Measurements from ENCODE around the gene NOTO. TPM values are rescaled to one million over a fixed set of nuclear protein-coding genes. Genes with fewer than 3 reads are reported as not detected.
A peak's percentile ranks its signal among the peaks of the same experiment; 100 is the strongest.
"Not testable (repeated sequence)": the region's sequence is repeated elsewhere in the genome, so short reads cannot be mapped to it uniquely, and the experiment has no call there.

The NOTO gene
- polyA plus RNA-seq, 3 donors from 2014 or later = not detected

DNA sequence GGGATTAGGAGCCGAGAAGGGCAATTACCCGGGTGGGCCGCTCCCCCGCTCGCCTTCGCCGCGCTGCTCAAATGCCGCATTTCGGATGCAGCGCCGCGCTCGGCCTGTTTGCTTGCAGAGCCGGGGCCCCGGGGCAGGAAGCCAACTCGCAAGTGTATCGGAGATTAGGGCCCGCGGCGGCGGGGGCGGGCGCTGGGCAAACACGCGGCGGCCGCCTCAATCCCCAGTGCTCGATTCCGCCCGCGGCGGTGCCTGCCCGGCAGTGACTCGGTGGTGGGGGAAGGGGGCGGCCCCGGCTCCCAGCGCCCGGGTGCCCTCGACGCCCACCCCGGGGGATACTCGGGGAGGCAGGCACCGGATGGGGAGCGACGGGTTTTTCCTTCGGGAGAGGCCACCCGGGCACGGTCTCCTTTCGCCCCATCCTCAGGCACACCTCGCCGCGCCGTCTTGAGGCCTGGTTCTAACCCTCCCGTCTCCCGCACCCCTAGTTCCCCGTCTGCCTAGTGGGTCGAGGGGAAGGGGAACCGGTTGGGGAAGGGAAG, 26.6 kb upstream of the NOTO start:
- H3K4me1 Mint-ChIP-seq = peaks cover 13 to 16% of the 10 kb centered on the region in 2 donors
- H3K36me3 Mint-ChIP-seq = no peaks in the 10 kb centered on the region
- no peaks in the 10 kb centered on the region for H3K9me3 Mint-ChIP-seq
- H3K27me3 Mint-ChIP-seq (ENCODE audit: low read depth in 3 of 3) = peaks cover 6 to 11% (median 7%) of the 10 kb centered on the region in 3 donors
- DNase-seq = peak; percentile 67 to 73 (median 71)
- H3K27ac Mint-ChIP-seq = peak overlapping the region in 1 of 6 donors; percentile 48
- peak overlapping the region; percentile 84 to 94 (median 90) for H3K4me3 Mint-ChIP-seq

DNA sequence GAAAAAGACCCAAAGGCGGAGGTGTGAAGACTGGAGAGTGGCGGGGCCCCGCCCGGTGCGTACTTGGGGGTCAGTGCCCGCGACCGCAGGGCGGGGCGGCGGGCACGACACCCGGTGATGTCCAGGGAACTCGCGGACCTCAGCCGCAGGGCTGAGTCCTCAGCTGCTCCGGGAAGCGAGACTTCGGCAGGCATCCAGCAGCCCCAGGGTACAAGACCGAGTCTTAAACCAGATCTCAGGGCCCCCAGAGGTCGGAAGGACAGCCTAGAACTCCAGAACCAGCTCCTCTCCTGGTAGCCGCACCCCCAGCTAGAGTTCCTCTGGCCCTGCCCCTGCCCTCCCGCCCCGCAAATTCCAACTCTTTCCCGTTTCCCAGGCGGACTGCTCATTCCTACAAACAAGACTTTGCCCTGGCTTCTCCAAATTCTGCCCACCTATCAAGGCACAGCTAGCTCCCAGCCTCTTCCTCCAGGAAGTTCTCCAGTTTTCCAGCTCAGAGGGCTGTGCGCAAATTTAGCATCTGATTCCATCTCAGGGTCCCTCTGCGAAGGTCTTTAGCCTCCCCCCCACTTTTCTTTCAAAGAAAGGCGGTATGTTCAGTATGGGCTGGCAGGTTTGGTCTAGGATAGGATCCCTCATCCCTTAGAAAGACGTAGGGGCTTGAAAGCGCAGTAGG, 26.0 kb upstream of the NOTO start:
- Mint-ChIP-seq H3K4me3 (peak overlapping the region; percentile 84 to 94 (median 90)), H3K27me3 (ENCODE audit: low read depth in 3 of 3) (peaks cover 6 to 13% (median 8%) of the 10 kb centered on the region in 3 donors), H3K9me3 (no peaks in the 10 kb centered on the region), H3K36me3 (no peaks in the 10 kb centered on the region), H3K4me1 (peaks cover 13 to 16% of the 10 kb centered on the region in 2 donors), H3K27ac (peak overlapping the region in 4 of 6 donors; percentile 41 to 73 (median 60))
- DNase-seq = peak in 1 of 3 donors; percentile 15

DNA sequence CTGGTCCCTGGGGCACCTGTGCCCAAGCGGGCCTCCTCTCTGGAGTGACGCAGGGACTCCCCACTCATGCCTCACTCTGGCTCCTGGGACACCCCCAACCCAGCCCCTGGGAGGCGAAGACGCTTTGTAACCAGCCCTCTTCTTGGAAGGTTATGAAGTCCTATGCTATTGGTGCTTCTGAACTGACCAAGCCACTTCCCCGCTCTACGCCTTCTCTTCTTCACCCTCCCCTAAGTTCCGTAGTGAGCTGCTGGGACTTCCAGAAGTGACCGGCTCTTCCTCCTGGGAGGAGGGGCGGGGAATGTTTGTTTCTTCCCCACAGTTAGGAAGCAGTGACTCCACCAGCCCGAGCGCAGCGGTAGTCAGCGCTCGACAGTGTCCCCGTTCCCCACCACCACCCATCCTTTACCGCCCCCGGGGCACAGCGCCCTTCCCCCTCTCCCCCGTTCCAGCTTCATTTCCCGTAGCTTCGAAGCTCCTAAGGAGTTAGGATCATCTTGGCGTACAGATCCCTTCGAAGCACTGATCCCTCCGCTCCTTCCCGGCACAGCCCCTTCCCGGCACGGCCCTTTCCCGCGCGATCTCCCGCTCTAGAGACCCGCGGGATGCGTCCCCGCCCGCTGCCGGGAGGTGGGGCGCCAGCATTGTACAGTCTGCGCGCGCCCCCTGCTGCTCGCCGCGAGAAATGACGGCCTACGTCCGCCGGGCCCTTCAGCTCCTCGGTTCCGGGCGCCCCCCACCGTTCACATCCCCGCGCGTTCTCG, 25.3 kb upstream of the NOTO start:
- Mint-ChIP-seq H3K36me3 (no peaks in the 10 kb centered on the region), H3K9me3 (no peaks in the 10 kb centered on the region), H3K27me3 (ENCODE audit: low read depth in 3 of 3) (peaks cover 6 to 14% (median 9%) of the 10 kb centered on the region in 3 donors)

DNA sequence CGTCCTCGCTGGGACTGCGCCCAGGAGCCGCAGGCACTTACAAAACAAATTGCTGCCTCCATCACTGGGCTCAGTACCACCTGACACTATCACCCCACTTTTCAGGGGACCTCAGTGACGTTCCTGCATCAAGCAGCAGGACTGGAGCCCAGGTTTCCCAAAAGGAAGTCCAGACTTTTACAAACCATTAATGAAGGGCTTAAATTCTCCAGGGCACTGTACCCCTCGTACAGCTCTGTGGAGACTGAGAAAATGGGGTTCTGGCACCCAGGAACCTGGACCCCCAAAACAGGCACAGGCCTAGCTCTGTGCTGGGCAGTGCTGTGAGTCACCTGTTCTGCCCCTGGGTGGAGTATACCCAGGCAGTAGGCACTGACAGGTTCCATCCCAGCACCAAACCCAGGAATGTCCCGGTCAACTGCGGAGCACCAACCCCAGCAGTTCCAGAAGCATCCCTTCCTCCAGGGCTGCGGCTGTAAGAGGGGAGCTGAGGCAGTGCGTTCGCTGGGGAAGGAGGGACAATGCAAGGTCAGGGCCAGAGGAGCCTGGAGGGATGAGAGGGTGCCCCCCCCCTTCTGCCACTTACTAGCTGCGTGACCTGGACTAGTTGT, 24.6 kb upstream of the NOTO start:
- Mint-ChIP-seq H3K4me1 (peaks cover 13 to 16% of the 10 kb centered on the region in 2 donors), H3K4me3 (peak overlapping the region; percentile 84 to 94 (median 90)), H3K9me3 (no peaks in the 10 kb centered on the region), H3K27ac (peak overlapping the region in 1 of 6 donors; percentile 14), H3K36me3 (no peaks in the 10 kb centered on the region), H3K27me3 (ENCODE audit: low read depth in 3 of 3) (peaks cover 6 to 14% (median 9%) of the 10 kb centered on the region in 3 donors)
- no peak for DNase-seq

More for the DNA sequence above, 25.3 kb upstream of the NOTO start:
- DNase-seq = peak; percentile 84 to 88 (median 87)
- Mint-ChIP-seq H3K4me3 (peak overlapping the region; percentile 84 to 94 (median 90)), H3K4me1 (peaks cover 13 to 16% of the 10 kb centered on the region in 2 donors), H3K27ac (peak overlapping the region in 4 of 6 donors; percentile 14 to 73 (median 46))

DNA sequence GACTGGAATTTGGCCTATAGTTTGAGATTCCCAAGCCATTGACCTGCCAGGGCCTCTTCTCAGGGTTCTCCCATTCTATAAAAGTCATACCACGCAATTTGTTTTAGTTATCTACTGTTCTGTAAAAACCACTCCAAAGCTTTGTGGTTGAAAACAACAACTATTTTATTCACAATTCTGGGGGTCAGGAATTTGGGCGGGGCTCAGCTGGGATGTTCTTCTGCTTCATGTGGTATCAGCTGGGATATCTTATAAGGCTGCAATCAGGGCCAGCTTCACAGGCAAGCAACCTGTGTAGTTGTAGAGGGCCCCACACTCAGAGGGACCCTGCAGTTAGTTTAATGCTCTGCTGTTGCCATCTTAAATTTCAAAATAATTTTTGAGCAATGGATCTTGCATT, 16.4 kb upstream of the NOTO start:
- no peak for DNase-seq
- no peak overlapping the region for H3K27ac Mint-ChIP-seq
- H3K4me3 Mint-ChIP-seq = no peak overlapping the region
- no peaks in the 10 kb centered on the region for H3K4me1 Mint-ChIP-seq
- peaks cover 5 to 10% (median 6%) of the 10 kb centered on the region in 3 donors for H3K27me3 Mint-ChIP-seq (ENCODE audit: low read depth in 3 of 3)
- peaks cover 0 to 4% (median 0%) of the 10 kb centered on the region in 3 donors for H3K36me3 Mint-ChIP-seq
- no peaks in the 10 kb centered on the region for H3K9me3 Mint-ChIP-seq

DNA sequence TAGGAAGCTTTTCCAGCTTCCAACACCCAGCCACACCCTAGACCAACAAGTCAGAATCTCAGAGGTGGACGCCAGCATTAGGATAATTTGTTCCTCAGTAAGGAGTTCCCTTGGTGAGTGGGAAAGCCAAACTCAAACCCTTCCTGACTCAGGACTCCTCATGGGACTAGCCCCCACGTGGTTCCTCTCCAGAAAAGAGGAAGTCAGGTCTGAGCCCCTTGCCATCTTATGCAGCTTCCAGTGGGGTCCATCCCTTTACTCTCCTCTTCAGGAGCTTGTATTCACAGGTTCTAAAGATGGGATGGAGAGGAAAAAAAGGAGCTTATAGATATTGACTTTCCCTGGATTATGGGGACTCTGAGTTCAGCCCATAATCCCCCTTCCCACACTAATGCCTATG, 14.8 kb upstream of the NOTO start:
- peaks cover 0 to 4% (median 0%) of the 10 kb centered on the region in 3 donors for H3K36me3 Mint-ChIP-seq
- peaks cover 3 to 6% (median 6%) of the 10 kb centered on the region in 3 donors for H3K27me3 Mint-ChIP-seq (ENCODE audit: low read depth in 3 of 3)
- no peaks in the 10 kb centered on the region for H3K4me1 Mint-ChIP-seq
- DNase-seq = no peak
- H3K9me3 Mint-ChIP-seq = no peaks in the 10 kb centered on the region
- no peak overlapping the region for H3K4me3 Mint-ChIP-seq
- no peak overlapping the region for H3K27ac Mint-ChIP-seq

DNA sequence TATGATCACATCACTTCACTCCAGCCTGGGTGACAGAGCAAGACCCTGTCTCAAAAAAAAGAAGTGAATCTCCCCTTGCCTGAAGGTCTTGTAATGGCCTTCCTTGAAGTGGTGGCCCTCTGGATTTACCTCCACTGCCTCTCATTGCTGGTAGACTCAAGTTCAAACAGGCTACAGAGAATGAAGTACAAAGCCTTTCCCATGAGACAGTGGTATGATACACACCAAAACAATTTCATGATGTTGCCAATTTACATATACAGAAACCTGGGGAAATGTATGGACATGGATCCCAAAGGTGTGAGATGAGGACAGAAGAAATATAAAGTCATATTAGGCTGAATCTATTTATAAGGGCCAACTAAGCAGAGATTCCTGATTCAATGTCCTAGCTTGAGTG, 4.8 kb upstream of the NOTO start:
- H3K4me1 Mint-ChIP-seq = peaks cover 5 to 8% of the 10 kb centered on the region in 2 donors
- peaks cover 3 to 20% (median 5%) of the 10 kb centered on the region in 3 donors for H3K27me3 Mint-ChIP-seq (ENCODE audit: low read depth in 3 of 3)
- no peak overlapping the region for H3K4me3 Mint-ChIP-seq
- no peak for DNase-seq
- H3K9me3 Mint-ChIP-seq = peaks cover 0 to 2% (median 0%) of the 10 kb centered on the region in 6 donors
- no peaks in the 10 kb centered on the region for H3K36me3 Mint-ChIP-seq
- H3K27ac Mint-ChIP-seq = no peak overlapping the region

DNA sequence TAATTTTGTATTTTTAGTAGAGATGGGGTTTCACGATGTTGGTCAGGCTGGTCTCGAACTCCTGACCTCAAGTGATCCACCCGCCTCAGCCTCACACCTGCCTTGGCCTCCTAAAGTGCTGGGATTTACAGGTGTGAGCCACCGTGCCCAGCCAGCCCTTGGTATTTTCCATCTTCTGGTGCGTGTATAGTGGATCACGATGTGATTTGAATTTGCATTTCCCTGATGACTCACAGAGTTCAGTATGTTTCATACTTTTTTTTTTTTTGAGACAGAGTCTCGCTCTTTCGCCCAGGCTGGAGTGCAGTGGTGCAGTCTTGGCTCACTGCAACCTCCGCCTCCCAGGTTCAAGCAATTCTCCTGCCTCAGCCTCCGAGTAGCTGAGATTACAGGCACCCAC, 2.1 kb upstream of the NOTO start:
- peaks cover 9 to 34% (median 11%) of the 10 kb centered on the region in 3 donors for H3K27me3 Mint-ChIP-seq (ENCODE audit: low read depth in 3 of 3)
- not testable (repeated sequence) for H3K27ac Mint-ChIP-seq, H3K9me3 Mint-ChIP-seq

DNA sequence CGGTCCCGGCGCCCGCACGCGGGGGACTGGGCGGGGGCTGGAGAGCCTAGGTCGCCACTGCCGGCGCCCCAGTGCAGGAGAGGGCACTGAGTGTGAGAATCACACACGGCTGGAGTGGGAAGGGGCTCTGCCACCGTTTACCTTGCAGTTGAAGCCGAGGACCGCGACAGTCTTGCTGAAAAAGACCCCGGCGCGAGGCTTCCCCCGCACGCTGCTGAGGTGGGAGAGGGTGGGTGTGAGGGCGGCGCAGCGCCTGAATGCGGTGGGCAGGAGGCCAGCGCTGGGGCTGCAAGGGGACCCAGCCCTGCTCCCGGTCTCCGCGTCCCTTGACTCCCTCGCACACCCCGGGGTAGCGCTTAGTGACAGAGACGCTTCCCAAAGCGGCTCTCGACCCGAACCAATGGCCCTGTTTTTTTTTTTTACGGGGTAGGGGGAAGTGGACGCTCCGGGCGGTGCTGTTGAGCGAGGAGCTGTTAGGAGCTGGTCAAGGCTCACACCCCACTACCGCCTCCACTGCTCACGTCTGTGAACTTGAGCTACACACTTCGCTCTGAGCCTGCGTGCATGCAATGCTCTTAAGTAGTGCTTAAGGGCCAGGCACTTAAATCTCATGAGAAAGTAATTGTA, 794 bp downstream of the NOTO start:
- H3K9me3 Mint-ChIP-seq = no peaks in the 10 kb centered on the region
- H3K36me3 Mint-ChIP-seq = no peaks in the 10 kb centered on the region
- peaks cover 9 to 33% (median 15%) of the 10 kb centered on the region in 3 donors for H3K27me3 Mint-ChIP-seq (ENCODE audit: low read depth in 3 of 3)
- no peak overlapping the region for H3K4me3 Mint-ChIP-seq
- DNase-seq = no peak
- peaks cover 7 to 8% of the 10 kb centered on the region in 2 donors for H3K4me1 Mint-ChIP-seq
- no peak overlapping the region for H3K27ac Mint-ChIP-seq

More for the DNA sequence above, 2.1 kb upstream of the NOTO start:
- DNase-seq, H3K4me1 Mint-ChIP-seq, H3K4me3 Mint-ChIP-seq, H3K36me3 Mint-ChIP-seq: not testable (repeated sequence)

DNA sequence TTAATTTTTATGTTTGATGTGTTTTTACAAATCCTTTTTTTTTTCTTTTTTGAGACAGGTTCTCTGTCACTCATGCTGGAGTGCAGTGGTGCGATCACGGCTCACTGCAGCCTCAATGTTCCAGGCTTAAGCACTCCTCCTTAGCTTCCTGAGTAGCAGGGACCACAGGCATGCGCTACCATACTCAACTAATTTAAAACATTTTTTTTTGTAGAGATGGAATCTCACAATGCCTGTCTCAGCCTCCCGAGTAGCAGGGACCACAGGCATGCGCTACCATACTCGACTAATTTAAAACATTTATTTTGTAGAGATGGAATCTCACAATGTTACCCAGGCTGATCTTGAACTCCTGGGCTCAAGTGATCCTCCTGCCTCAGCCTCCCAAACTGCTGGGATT, 3.2 kb downstream of the NOTO start:
- Mint-ChIP-seq H3K27ac (no peak overlapping the region), H3K4me1 (peaks cover 7 to 8% of the 10 kb centered on the region in 2 donors), H3K4me3 (no peak overlapping the region), H3K27me3 (ENCODE audit: low read depth in 3 of 3) (peaks cover 10 to 26% (median 12%) of the 10 kb centered on the region in 3 donors), H3K9me3 (no peaks in the 10 kb centered on the region), H3K36me3 (no peaks in the 10 kb centered on the region)
- DNase-seq = no peak

DNA sequence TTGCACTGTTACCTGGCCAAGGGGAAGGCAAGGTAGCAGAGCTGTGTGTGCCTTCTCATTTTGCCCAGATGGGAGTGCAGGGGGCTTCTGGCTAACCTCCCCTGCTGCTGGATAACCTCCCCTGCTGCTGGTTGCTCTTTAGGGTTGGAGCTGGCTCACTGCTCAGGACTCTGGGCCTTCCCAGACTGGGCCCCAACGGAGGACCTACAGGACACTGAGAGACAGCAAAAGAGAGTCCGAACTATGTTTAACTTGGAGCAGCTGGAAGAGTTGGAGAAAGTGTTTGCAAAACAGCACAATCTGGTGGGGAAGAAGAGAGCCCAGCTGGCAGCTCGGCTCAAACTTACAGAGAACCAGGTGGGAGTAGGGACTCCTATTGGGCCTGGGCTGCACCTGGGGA, 5.9 kb downstream of the NOTO start:
- Mint-ChIP-seq H3K27me3 (ENCODE audit: low read depth in 3 of 3) (peaks cover 8 to 21% (median 10%) of the 10 kb centered on the region in 3 donors), H3K4me1 (peaks cover 8 to 10% of the 10 kb centered on the region in 2 donors), H3K36me3 (no peaks in the 10 kb centered on the region), H3K9me3 (no peaks in the 10 kb centered on the region), H3K27ac (no peak overlapping the region), H3K4me3 (no peak overlapping the region)
- no peak for DNase-seq

DNA sequence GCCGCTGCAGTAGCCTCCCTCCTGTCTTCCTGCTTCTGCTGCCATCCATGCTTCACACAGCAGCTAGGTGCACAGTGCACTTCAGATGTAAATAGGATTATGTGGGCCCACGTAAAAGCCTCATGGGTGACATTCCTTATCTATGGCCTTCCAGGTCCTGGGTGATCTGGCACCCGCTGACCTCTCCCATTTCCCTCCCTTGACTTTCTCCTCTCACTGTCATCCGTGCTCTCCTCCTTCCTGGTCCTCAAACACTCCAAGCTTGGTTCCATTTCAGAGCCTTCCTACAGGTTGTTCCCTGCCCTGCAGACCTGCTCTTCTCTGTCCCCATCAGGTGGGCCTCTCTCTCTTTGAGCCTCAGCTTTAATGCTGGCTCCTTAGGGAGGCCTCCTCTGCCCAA, 7.6 kb downstream of the NOTO start:
- no peak overlapping the region for H3K27ac Mint-ChIP-seq
- peaks cover 22 to 27% of the 10 kb centered on the region in 2 donors for H3K4me1 Mint-ChIP-seq
- peaks cover 1 to 7% (median 6%) of the 10 kb centered on the region in 3 donors for H3K27me3 Mint-ChIP-seq (ENCODE audit: low read depth in 3 of 3)
- H3K36me3 Mint-ChIP-seq = no peaks in the 10 kb centered on the region
- no peak for DNase-seq
- no peaks in the 10 kb centered on the region for H3K9me3 Mint-ChIP-seq
- H3K4me3 Mint-ChIP-seq = no peak overlapping the region

DNA sequence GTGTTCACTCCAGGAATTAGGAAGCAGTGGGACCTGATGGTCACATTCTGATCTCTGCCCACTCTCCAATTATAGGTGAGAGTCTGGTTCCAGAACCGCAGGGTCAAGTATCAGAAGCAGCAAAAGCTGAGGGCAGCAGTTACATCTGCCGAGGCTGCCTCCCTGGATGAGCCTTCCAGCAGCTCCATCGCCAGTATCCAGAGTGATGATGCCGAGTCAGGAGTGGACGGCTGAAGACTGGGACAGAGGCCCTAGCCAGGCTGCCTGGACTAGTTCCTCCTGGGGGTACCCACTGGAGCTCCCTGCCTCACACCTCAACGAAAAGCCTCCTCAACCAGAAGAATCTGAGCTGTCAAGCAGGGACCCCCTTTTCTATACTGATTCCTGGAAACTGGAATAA, 8.3 kb downstream of the NOTO start:
- Mint-ChIP-seq H3K9me3 (no peaks in the 10 kb centered on the region), H3K4me3 (no peak overlapping the region), H3K27me3 (ENCODE audit: low read depth in 3 of 3) (peaks cover 1 to 5% (median 4%) of the 10 kb centered on the region in 3 donors), H3K4me1 (peaks cover 27 to 34% of the 10 kb centered on the region in 2 donors), H3K27ac (no peak overlapping the region), H3K36me3 (no peaks in the 10 kb centered on the region)
- no peak for DNase-seq
